AG04450 (cell line): ENCODE results near the gene FOXR1. TPM values are rescaled to one million over a fixed set of nuclear protein-coding genes. Genes with fewer than 3 reads are reported as not detected.
A peak's percentile ranks its signal among the peaks of the same experiment; 100 is the strongest.

Source experiments
- CTCF ChIA-PET: fragments of 300-600, 350-600 bp; formaldehyde crosslinking; extraction: SDS; loops from one replicate; lab custom pipeline; 2022; ENCODE audit warnings: antibody characterized with exemption, inconsistent platforms; lab: Charles Lee
- POLR2A ChIA-PET: fragments of 350-600 bp; formaldehyde crosslinking; extraction: SDS; loops from one replicate; lab custom pipeline; 2021; ENCODE audit warnings: antibody characterized with exemption, inconsistent platforms; lab: Yijun Ruan, JAX
- DNase-seq: peaks from one replicate; pipeline ENCODE4 v3.0.0-alpha.2; 2011; ENCODE audit warnings: low read depth, low spot score
- H3K27ac ChIP-seq: one replicate; pipeline ENCODE4 v1.5.1; 2012; ENCODE audit warnings: low read depth, low read length, control low read depth
- H3K27me3 ChIP-seq: one replicate; pipeline ENCODE4 v1.6.0; 2012; ENCODE audit warnings: low read length; ENCODE audit not compliant: control insufficient read depth, insufficient read depth
- H3K4me3 ChIP-seq: 2 replicates; pipeline ENCODE4 v1.5.1; 2011; ENCODE audit warnings: mild to moderate bottlenecking, low read depth, low read length, control low read depth
- H3K9me3 ChIP-seq: 2 replicates; pipeline ENCODE4 v1.5.1; 2012; ENCODE audit warnings: low read length; ENCODE audit not compliant: control insufficient read depth, insufficient read depth
- CTCF ChIP-seq: IDR thresholded peaks from 2 replicates; pipeline ENCODE4 v1.5.1; 2011; ENCODE audit warnings: low read depth, low read length, control low read depth, inconsistent platforms
- polyA plus RNA-seq: library from polyadenylated mRNA; depleted of rRNA; stranded (reverse); fragments of >200 nt; gene quantifications from 2 replicates; pipeline ENCODE4 v1.2.3, GENCODE V29; 2011

Gene FOXR1
- polyA plus RNA-seq, 1 experiment = not detected

- TF ChIP-seq CTCF = no peak
- no peak overlapping the region for H3K4me3 ChIP-seq
- no peaks in the 10 kb centered on the region for H3K27me3 ChIP-seq
- no peaks in the 10 kb centered on the region; the same call in 1 of the 2 replicates for H3K9me3 ChIP-seq
- DNase-seq = no peak
- ChIA-PET POLR2A (no interaction called here), CTCF (no interaction called here)
- H3K27ac ChIP-seq = no peak overlapping the region
Measured at GRCh38 chr11:119000906-119001305, 29.3 kb downstream of the FOXR1 start.

GRCh38 chr11:119006656-119007055, 35.1 kb downstream of the FOXR1 start:
- POLR2A ChIA-PET = no interaction called here
- no peaks in the 10 kb centered on the region for H3K27me3 ChIP-seq
- no peak for DNase-seq
- CTCF ChIA-PET = no interaction called here
- no peak for TF ChIP-seq CTCF
- H3K9me3 ChIP-seq = no peaks in the 10 kb centered on the region
- no peak overlapping the region for H3K4me3 ChIP-seq
- H3K27ac ChIP-seq = no peak overlapping the region

GRCh38 chr11:119011476-119012053, 40.0 kb downstream of the FOXR1 start:
- Histone ChIP-seq H3K4me3 (no peak overlapping the region), H3K27ac (no peak overlapping the region), H3K9me3 (no peaks in the 10 kb centered on the region), H3K27me3 (no peaks in the 10 kb centered on the region)
- no peak for DNase-seq
- no peak for TF ChIP-seq CTCF
- POLR2A ChIA-PET = no interaction called here
- CTCF ChIA-PET = no interaction called here

GRCh38 chr11:119012629-119013170, 41.1 kb downstream of the FOXR1 start:
- ChIA-PET CTCF (no interaction called here), POLR2A (interaction anchor here (0.6 to 0.7 kb wide), 2 partner anchors 34 to 101 kb away, joined by 3 to 4 read pairs; no protein-coding TSS in a partner anchor)
- Histone ChIP-seq H3K27ac (peak overlapping the region; percentile 21), H3K4me3 (no peak overlapping the region), H3K9me3 (no peaks in the 10 kb centered on the region), H3K27me3 (no peaks in the 10 kb centered on the region)
- DNase-seq = no peak
- TF ChIP-seq CTCF = no peak

- Histone ChIP-seq H3K9me3 (no peaks in the 10 kb centered on the region), H3K4me3 (no peak overlapping the region), H3K27me3 (no peaks in the 10 kb centered on the region), H3K27ac (no peak overlapping the region)
- no peak for TF ChIP-seq CTCF
- ChIA-PET CTCF (interaction anchor here (1.8 kb wide), 1 partner anchor 325 kb away, joined by 7 read pairs; no protein-coding TSS in a partner anchor), POLR2A (interaction anchor here (0.7 kb wide), 1 partner anchor 35 kb away, joined by 4 read pairs; no protein-coding TSS in a partner anchor)
- no peak for DNase-seq
Measured at GRCh38 chr11:119014209-119014924, 42.8 kb downstream of the FOXR1 start.
